ENCODE results near the gene IRAK3. TPM values are rescaled to one million over a fixed set of nuclear protein-coding genes. Genes with fewer than 3 reads are reported as not detected.

The IRAK3 gene
- total RNA-seq, 1 experiment from 2014 or later, result 0.44 TPM

DNA sequence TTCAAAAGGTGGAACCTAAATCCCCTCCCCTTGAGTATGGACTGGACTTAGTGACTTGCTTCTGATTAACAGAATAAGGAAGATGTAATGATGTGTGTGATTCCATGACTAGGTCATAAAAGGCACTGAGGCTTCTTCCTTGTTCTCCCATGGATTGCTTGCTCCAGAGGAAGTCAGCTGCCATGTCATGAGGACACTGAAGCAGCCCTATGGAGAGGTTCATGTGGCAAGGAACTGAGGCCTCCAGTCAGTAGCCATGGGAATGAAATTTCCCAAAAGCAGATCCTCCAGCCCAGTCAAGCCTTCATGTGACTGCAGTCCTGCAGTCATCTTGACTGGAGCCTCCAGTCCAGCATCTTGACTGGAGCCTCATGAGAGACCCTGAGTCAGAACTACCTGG lies 29.9 kb upstream of the IRAK3 start:
- Histone ChIP-seq H3K23ac (ENCODE audit: insufficient read length, low read depth, low read length) (no peak overlapping the region), H3K4me1 (ENCODE audit: insufficient read depth, low read length) (no peaks in the 10 kb centered on the region), H3T11ph (ENCODE audit: low read length) (no peak overlapping the region), H3K56ac (ENCODE audit: insufficient read length, low read depth, low read length) (no peak overlapping the region), H3K14ac (ENCODE audit: insufficient read depth, low read length) (no peak overlapping the region), H3K9ac (ENCODE audit: extremely low read depth, insufficient read length, low read length) (no peak overlapping the region), H2BK15ac (ENCODE audit: low read depth, low read length) (no peak overlapping the region), H3K4me2 (ENCODE audit: insufficient read depth, insufficient read length, low read length) (no peak overlapping the region), H4K20me1 (ENCODE audit: control insufficient read depth, insufficient read depth, insufficient read length) (no peaks in the 10 kb centered on the region), H4K5ac (ENCODE audit: insufficient read length, low read depth, low read length) (no peak overlapping the region), H3K18ac (ENCODE audit: insufficient read length, low read depth, low read length) (no peak overlapping the region), H3K79me1 (ENCODE audit: insufficient read depth, low read depth, low read length, poor library complexity, severe bottlenecking) (no peaks in the 10 kb centered on the region), H3K9me3 (ENCODE audit: control insufficient read depth, low read depth, low read length) (no peaks in the 10 kb centered on the region), H2BK20ac (ENCODE audit: low read depth, low read length, poor library complexity, severe bottlenecking) (no peak overlapping the region), H3K23me2 (ENCODE audit: insufficient read length, low read depth, low read length, poor library complexity, severe bottlenecking) (no peaks in the 10 kb centered on the region), H2BK5ac (ENCODE audit: insufficient read length, low read length) (no peak overlapping the region), H3K79me2 (ENCODE audit: insufficient read depth, low read length) (no peaks in the 10 kb centered on the region), H3K27ac (ENCODE audit: insufficient read length, low read depth, low read length) (no peak overlapping the region), H3K27me3 (ENCODE audit: insufficient read depth, low read length) (no peaks in the 10 kb centered on the region), H2BK120ac (ENCODE audit: low read depth, low read length, poor library complexity, severe bottlenecking) (no peak overlapping the region), H4K8ac (replicated peaks; ENCODE audit: insufficient read length, low read depth, low read length) (no peak overlapping the region), H4K91ac (ENCODE audit: insufficient read length, low read depth, low read length) (no peak overlapping the region), H2BK12ac (ENCODE audit: insufficient read length, low read depth, low read length) (no peak overlapping the region), H2AFZ (ENCODE audit: low read length) (no peak overlapping the region), H2AK5ac (ENCODE audit: insufficient read length, low read length) (no peak overlapping the region), H3K4ac (ENCODE audit: low read depth, low read length) (no peak overlapping the region)
- Mint-ChIP-seq H3K4me3 (no peak overlapping the region), H3K36me3 (ENCODE audit: insufficient read depth in 1 of 3, low read depth in 3 of 3) (peaks cover 0 to 3% (median 0%) of the 10 kb centered on the region in 3 experiments; a peak in 1 of 7 replicates), H3K27me3 (ENCODE audit: low read depth) (no peaks in the 10 kb centered on the region), H3K27ac (no peak overlapping the region), H3K4me1 (no peaks in the 10 kb centered on the region), H3K9me3 (no peaks in the 10 kb centered on the region; a peak in 1 of 5 replicates)
- no peak for DNase-seq
- TF ChIP-seq, protein P1, sequence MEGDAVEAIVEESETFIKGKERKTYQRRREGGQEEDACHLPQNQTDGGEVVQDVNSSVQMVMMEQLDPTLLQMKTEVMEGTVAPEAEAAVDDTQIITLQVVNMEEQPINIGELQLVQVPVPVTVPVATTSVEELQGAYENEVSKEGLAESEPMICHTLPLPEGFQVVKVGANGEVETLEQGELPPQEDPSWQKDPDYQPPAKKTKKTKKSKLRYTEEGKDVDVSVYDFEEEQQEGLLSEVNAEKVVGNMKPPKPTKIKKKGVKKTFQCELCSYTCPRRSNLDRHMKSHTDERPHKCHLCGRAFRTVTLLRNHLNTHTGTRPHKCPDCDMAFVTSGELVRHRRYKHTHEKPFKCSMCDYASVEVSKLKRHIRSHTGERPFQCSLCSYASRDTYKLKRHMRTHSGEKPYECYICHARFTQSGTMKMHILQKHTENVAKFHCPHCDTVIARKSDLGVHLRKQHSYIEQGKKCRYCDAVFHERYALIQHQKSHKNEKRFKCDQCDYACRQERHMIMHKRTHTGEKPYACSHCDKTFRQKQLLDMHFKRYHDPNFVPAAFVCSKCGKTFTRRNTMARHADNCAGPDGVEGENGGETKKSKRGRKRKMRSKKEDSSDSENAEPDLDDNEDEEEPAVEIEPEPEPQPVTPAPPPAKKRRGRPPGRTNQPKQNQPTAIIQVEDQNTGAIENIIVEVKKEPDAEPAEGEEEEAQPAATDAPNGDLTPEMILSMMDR (conservative IDR thresholded peaks at IDR 0.05), result no peak
